Measurements from ENCODE around the gene SYNPO2.
"Not testable (repeated sequence)": the region's sequence is repeated elsewhere in the genome, so short reads cannot be mapped to it uniquely, and the experiment has no call there.

SYNPO2 gene

DNA sequence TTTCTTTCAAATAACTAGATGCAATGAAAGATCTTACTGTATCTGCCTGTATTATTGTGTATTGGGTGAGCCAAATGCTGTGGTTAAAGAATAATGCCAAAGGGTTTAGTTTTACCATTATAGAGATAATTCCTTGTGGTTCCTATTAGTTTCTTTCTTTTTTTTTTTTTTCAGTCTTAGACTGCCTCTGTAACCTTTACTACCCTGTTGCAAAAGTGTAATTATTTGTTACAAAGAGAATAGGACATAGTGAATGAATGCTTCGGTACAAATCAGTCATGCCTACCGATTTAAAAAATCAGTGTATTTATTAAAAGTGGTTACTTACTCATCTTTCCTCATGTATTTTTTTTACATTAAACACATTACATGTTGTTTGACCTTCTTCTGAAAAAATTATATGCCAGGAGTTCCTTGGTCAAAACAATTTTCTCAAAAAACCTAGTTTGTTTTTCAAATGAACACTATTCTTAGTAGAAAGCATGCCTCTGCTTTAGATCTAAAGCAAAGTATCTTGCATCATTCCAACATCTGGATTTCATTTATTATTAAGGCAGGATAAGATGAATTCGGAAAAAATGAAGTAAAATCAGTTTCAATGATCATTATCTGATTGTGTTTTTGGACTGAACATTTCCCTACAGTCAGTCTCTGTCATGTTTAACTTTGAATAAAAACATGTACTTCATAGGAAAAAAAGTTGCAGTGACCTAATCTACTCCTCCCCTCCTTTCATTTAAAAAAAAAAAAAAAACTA lies 21.2 kb upstream of the SYNPO2 start:
- DNase-seq = no peak
- Histone ChIP-seq H3K4me3 (no peak overlapping the region), H3K36me3 (no peaks in the 10 kb centered on the region), H3K27ac (no peak overlapping the region), H3K4me1 (peaks cover 0 to 9% (median 5%) of the 10 kb centered on the region in 4 donors), H3K27me3 (no peaks in the 10 kb centered on the region), H3K9me3 (no peaks in the 10 kb centered on the region)
- TF ChIP-seq, protein P1, sequence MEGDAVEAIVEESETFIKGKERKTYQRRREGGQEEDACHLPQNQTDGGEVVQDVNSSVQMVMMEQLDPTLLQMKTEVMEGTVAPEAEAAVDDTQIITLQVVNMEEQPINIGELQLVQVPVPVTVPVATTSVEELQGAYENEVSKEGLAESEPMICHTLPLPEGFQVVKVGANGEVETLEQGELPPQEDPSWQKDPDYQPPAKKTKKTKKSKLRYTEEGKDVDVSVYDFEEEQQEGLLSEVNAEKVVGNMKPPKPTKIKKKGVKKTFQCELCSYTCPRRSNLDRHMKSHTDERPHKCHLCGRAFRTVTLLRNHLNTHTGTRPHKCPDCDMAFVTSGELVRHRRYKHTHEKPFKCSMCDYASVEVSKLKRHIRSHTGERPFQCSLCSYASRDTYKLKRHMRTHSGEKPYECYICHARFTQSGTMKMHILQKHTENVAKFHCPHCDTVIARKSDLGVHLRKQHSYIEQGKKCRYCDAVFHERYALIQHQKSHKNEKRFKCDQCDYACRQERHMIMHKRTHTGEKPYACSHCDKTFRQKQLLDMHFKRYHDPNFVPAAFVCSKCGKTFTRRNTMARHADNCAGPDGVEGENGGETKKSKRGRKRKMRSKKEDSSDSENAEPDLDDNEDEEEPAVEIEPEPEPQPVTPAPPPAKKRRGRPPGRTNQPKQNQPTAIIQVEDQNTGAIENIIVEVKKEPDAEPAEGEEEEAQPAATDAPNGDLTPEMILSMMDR (IDR thresholded peaks at IDR 0.05) = no peak
- intact Hi-C loops (cut with DNase I; ENCODE audit: low total_unique reads) = no loop called here

DNA sequence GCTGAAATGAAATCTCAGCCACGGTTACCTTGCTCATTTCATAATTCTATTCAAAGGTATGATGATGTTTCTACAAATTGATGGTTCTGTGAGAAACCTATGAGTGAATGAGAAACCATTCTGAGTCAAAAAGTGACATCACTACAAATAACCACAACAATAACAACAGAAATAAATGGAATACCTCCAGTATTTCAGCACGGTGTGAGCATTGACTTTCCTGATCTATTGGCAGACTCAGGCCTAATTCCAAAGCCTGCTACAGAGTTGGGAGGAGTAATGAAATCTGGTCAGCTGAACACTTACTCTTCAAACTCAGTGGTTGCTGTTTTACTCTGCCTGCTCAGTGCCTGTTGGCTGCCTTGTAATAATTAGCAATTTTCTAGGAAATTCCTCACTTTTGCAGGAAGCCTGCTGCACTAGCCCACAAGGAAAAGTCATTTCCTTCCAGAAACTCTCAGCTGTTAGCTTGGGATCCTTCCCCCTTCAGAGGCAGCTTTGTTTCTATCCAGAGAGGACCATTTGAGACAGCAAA lies 18.8 kb upstream of the SYNPO2 start:
- Histone ChIP-seq H3K9me3 (no peaks in the 10 kb centered on the region), H3K27ac (no peak overlapping the region), H3K4me1 (peaks cover 0 to 9% (median 4%) of the 10 kb centered on the region in 4 donors), H3K4me3 (no peak overlapping the region), H3K36me3 (no peaks in the 10 kb centered on the region), H3K27me3 (no peaks in the 10 kb centered on the region)
- DNase-seq = no peak
- intact Hi-C loops (cut with DNase I; ENCODE audit: low total_unique reads) = no loop called here
- TF ChIP-seq, protein P1 (IDR thresholded peaks at IDR 0.05) = no peak

DNA sequence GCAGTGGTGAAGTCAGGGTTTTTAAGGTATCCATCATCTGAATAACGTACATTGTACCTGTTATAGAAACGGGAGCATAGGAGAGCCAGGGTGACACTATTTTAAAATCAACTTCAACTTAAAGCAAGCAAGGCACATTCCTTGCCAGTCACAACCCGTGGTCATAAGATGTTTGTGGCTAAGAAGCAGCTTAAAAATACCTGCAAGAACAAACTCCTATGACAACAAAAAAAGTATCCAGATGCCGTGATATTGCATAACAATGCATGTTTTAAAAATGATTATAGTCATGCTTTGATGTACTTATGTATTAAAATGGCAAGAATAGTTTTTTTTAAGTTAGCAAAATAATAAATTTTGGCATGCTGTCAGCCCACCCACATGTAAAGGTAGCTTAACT lies 16.5 kb upstream of the SYNPO2 start:
- Histone ChIP-seq H3K4me3 (no peak overlapping the region), H3K27me3 (no peaks in the 10 kb centered on the region), H3K27ac (no peak overlapping the region), H3K36me3 (no peaks in the 10 kb centered on the region), H3K4me1 (peaks cover 0 to 9% (median 2%) of the 10 kb centered on the region in 4 donors), H3K9me3 (no peaks in the 10 kb centered on the region)
- DNase-seq = no peak
- intact Hi-C loops (cut with DNase I; ENCODE audit: low total_unique reads) = no loop called here
- TF ChIP-seq, protein P1 (IDR thresholded peaks at IDR 0.05) = no peak

DNA sequence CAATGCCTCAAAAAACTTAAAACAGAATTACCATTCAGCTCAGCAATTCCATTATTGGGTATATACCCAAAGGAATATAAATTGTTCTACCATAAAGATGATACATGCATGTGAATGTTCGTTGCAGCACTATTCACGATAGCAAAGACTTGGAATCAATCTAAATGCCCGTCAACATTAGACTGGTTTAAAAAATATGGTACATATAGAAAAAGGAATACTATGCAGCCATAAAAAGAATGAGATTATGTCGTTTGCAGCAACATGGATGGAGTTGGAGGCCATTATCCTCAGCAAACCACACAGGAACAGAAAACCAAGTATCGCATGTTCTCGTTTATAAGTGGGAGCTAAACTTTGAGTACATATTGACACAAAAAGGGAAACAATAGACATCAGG lies 10.9 kb upstream of the SYNPO2 start:
- DNase-seq = no peak
- Histone ChIP-seq H3K27me3 (no peaks in the 10 kb centered on the region), H3K36me3 (no peaks in the 10 kb centered on the region), H3K27ac (no peak overlapping the region), H3K4me3 (no peak overlapping the region), H3K9me3 (no peaks in the 10 kb centered on the region), H3K4me1 (no peaks in the 10 kb centered on the region)
- intact Hi-C loops (cut with DNase I; ENCODE audit: low total_unique reads) = no loop called here
- TF ChIP-seq, protein P1 (IDR thresholded peaks at IDR 0.05) = no peak

DNA sequence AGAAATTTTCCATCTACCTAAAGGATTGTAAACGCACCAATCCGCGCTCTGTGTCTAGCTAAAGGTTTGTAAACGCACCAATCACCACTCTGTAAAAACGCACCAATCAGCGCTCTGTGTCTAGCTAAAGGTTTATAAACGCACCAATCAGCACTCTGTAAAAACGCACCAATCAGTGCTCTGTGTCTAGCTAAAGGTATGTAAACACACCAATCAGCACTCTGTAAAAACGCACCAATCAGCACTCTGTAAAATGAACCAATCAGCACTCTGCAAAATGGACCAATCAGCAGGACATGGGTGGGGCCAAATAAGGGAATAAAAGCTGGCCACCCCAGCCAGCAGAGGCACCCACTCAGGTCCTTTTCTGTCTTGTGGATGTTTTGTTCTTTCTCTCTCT lies 10.1 kb upstream of the SYNPO2 start:
- H3K27me3 ChIP-seq; H3K36me3 ChIP-seq; H3K4me1 ChIP-seq; H3K9me3 ChIP-seq; H3K4me3 ChIP-seq; intact Hi-C loops (cut with DNase I; ENCODE audit: low total_unique reads); DNase-seq; H3K27ac ChIP-seq: not testable (repeated sequence)

DNA sequence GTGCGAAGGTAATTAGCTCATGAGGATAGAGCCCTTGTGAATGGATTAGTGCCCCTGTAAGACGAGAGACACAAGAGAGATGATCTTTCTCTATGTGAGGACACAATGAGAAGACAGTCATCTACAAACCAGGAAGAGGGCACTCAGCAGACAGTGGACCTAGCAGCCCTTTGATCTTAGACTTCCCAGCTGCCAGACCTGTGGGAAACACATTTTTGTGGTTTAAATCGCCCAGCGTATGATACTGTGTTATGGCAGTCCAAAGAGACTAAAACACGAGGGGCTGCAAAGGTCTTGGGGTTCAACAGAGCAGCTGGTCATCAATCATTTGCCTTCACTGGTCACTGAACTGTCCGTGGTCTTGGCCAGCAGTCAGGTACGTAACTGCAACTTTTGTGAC lies 9.2 kb upstream of the SYNPO2 start:
- intact Hi-C loops (cut with DNase I; ENCODE audit: low total_unique reads) = no loop called here
- DNase-seq = no peak
- Histone ChIP-seq H3K4me1 (no peaks in the 10 kb centered on the region), H3K27me3 (no peaks in the 10 kb centered on the region), H3K36me3 (no peaks in the 10 kb centered on the region), H3K9me3 (no peaks in the 10 kb centered on the region), H3K27ac (no peak overlapping the region), H3K4me3 (no peak overlapping the region)
- TF ChIP-seq, protein P1 (IDR thresholded peaks at IDR 0.05) = no peak

All from tibial artery (tissue), 4 donors.